ENCODE measurements around the gene KLHDC9.
"Not testable (repeated sequence)": the region's sequence is repeated elsewhere in the genome, so short reads cannot be mapped to it uniquely, and the experiment has no call there.

The KLHDC9 gene

GRCh38 chr1:161098210-161099068 lies at the start of gene KLHDC9:
Gene KLHDC9 (plus strand): TSS chr1:161098361. CDS start chr1:161098536, 175 bp downstream.
- DNase-seq (ENCODE audit: low spot score), result peak; percentile 88

- DNase-seq (ENCODE audit: low spot score), result no peak
These were observed 49.0 kb upstream of the KLHDC9 start for GRCh38 chr1:161048949-161049722.

- no peak for DNase-seq (ENCODE audit: low spot score)
These were observed 46.9 kb upstream of the KLHDC9 start for GRCh38 chr1:161051219-161051618.

- no peak for DNase-seq (ENCODE audit: low spot score)
These were observed 45.3 kb upstream of the KLHDC9 start for GRCh38 chr1:161052899-161053298.

GRCh38 chr1:161054232-161054631 lies 43.9 kb upstream of the KLHDC9 start:
- DNase-seq (ENCODE audit: low spot score), result no peak

- DNase-seq (ENCODE audit: low spot score), result no peak
These were observed 43.4 kb upstream of the KLHDC9 start for GRCh38 chr1:161054805-161055204.

- no peak for DNase-seq (ENCODE audit: low spot score)
These were observed 38.9 kb upstream of the KLHDC9 start for GRCh38 chr1:161059293-161059692.

GRCh38 chr1:161061419-161061818 lies 36.7 kb upstream of the KLHDC9 start:
- no peak for DNase-seq (ENCODE audit: low spot score)

GRCh38 chr1:161063936-161064335 lies 34.2 kb upstream of the KLHDC9 start:
- DNase-seq (ENCODE audit: low spot score), result not testable (repeated sequence)

GRCh38 chr1:161065681-161066080 lies 32.5 kb upstream of the KLHDC9 start:
- not testable (repeated sequence) for DNase-seq (ENCODE audit: low spot score)

GRCh38 chr1:161066694-161067093 lies 31.5 kb upstream of the KLHDC9 start:
- no peak for DNase-seq (ENCODE audit: low spot score)

GRCh38 chr1:161068306-161069234 lies 29.6 kb upstream of the KLHDC9 start:
- DNase-seq (ENCODE audit: low spot score), result no peak

GRCh38 chr1:161069241-161069640 lies 28.9 kb upstream of the KLHDC9 start:
- DNase-seq (ENCODE audit: low spot score), result no peak

GRCh38 chr1:161069731-161070270 lies 28.4 kb upstream of the KLHDC9 start, which contains the start of gene ARHGAP30:
Gene ARHGAP30 (minus strand): TSS chr1:161069891. CDS start chr1:161069624, 267 bp downstream.
- DNase-seq (ENCODE audit: low spot score), result no peak

- no peak for DNase-seq (ENCODE audit: low spot score)
These were observed 27.4 kb upstream of the KLHDC9 start for GRCh38 chr1:161070761-161071160.

GRCh38 chr1:161071886-161072371 lies 26.2 kb upstream of the KLHDC9 start:
- peak; percentile 71 for DNase-seq (ENCODE audit: low spot score)

GRCh38 chr1:161072751-161073449 lies 25.3 kb upstream of the KLHDC9 start:
- no peak for DNase-seq (ENCODE audit: low spot score)

GRCh38 chr1:161073474-161074121 lies 24.6 kb upstream of the KLHDC9 start:
- DNase-seq (ENCODE audit: low spot score), result no peak

GRCh38 chr1:161074676-161075368 lies 23.3 kb upstream of the KLHDC9 start:
- DNase-seq (ENCODE audit: low spot score), result no peak

- no peak for DNase-seq (ENCODE audit: low spot score)
These were observed 21.8 kb upstream of the KLHDC9 start for GRCh38 chr1:161076410-161076809.

All from HuH-7.5 (cell line).